Activated T-helper 1 cell treated with Interleukin-2 at 50 U/mL for 16 hours (primary cell): Measurements from ENCODE around the gene PLAC9.
"Not testable (repeated sequence)": the region's sequence is repeated elsewhere in the genome, so short reads cannot be mapped to it uniquely, and the experiment has no call there.

ENCODE experiments used
- DNase-seq: peaks from one replicate; pipeline ENCODE4 v3.0.0-alpha.2; 2020; ENCODE audit warnings: low read depth

The PLAC9 gene

GRCh38 chr10:80132299-80133139, at the start of gene PLAC9:
TSS of gene PLAC9 (plus strand) at chr10:80132730. CDS start at chr10:80132763, 33 bp downstream.
- DNase-seq: no peak

GRCh38 chr10:80090121-80090520, 42.4 kb upstream of the PLAC9 start:
- DNase-seq: no peak

GRCh38 chr10:80094231-80094630, 38.3 kb upstream of the PLAC9 start:
- no peak for DNase-seq

GRCh38 chr10:80098272-80098671, 34.3 kb upstream of the PLAC9 start:
- not testable (repeated sequence) for DNase-seq

- DNase-seq: not testable (repeated sequence)
These were observed 33.2 kb upstream of the PLAC9 start for GRCh38 chr10:80099295-80099694.

- DNase-seq: no peak
These were observed 32.4 kb upstream of the PLAC9 start for GRCh38 chr10:80100116-80100515.

- DNase-seq: no peak
These were observed 31.5 kb upstream of the PLAC9 start for GRCh38 chr10:80100861-80101695.

GRCh38 chr10:80104066-80104926, 28.2 kb upstream of the PLAC9 start:
- no peak for DNase-seq

- no peak for DNase-seq
These were observed 23.8 kb upstream of the PLAC9 start for GRCh38 chr10:80108576-80109239.

GRCh38 chr10:80110986-80111385, 21.5 kb upstream of the PLAC9 start:
- DNase-seq: no peak

- DNase-seq: no peak
These were observed 13.9 kb upstream of the PLAC9 start for GRCh38 chr10:80118669-80119068.

- no peak for DNase-seq
These were observed 10.3 kb upstream of the PLAC9 start for GRCh38 chr10:80122110-80122710.

- no peak for DNase-seq
These were observed 9.8 kb upstream of the PLAC9 start for GRCh38 chr10:80122746-80123145.

GRCh38 chr10:80126876-80127275, 5.7 kb upstream of the PLAC9 start:
- DNase-seq: no peak

GRCh38 chr10:80131499-80131901, 1.0 kb upstream of the PLAC9 start:
- no peak for DNase-seq

GRCh38 chr10:80133206-80133605, 676 bp downstream of the PLAC9 start:
- no peak for DNase-seq

- not testable (repeated sequence) for DNase-seq
These were observed 1.2 kb downstream of the PLAC9 start for GRCh38 chr10:80133687-80134086.

GRCh38 chr10:80136134-80136571, 3.6 kb downstream of the PLAC9 start:
- no peak for DNase-seq

- no peak for DNase-seq
These were observed 4.7 kb downstream of the PLAC9 start for GRCh38 chr10:80137031-80137862.

- no peak for DNase-seq
These were observed 5.4 kb downstream of the PLAC9 start for GRCh38 chr10:80137920-80138319.
